Measurements from ENCODE around the gene TSPAN13.
A peak's percentile ranks its signal among the peaks of the same experiment; 100 is the strongest.
"Not testable (repeated sequence)": the region's sequence is repeated elsewhere in the genome, so short reads cannot be mapped to it uniquely, and the experiment has no call there.

Gene TSPAN13

GRCh38 chr7:16740623-16740953, 13.0 kb upstream of the TSPAN13 start:
- DNase-seq (ENCODE audit: insufficient read length, low spot score), result no peak
- FAIRE-seq, result no peak

DNA sequence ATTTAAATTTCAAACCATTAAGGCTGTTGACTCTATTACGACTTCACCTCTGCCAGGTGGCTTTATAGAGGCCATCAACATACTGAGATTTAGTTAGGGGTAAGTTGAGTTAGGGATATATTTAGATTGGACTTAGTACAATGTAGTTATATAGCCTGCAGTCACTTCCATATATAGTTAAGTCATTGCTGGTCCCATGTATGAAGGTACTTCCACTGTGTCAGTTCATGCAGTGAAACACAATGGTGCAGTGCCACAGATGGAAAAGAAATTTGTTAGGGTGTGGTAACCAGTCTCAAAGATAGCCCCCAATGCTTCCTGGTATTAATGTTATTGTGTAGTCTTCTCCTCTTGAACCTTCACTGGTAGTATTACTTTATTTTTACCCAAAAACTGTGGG, 12.6 kb upstream of the TSPAN13 start:
- DNase-seq (ENCODE audit: insufficient read length, low spot score) (no peak), FAIRE-seq (no peak)

GRCh38 chr7:16741676-16742075, 11.9 kb upstream of the TSPAN13 start:
- DNase-seq (ENCODE audit: insufficient read length, low spot score) (no peak), FAIRE-seq (no peak)

DNA sequence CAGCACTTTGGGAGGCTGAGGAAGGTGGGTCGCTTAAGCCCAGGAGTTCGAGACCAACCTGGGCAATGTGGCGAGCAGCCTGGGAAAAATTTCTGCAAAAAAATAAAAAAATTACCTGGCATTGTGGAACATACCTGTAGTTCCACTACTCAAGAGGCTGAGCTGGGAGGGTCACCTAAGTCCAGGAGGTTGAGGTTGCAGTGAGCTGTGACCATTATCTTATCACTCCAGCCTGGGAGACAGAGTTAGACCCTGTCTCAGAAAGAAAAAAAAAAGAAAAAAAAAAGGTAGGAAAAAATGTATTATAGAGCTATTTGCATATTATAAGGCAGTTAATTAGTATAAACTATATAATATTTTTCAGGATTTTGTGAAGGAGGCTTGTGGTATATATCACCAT, 11.0 kb upstream of the TSPAN13 start:
- FAIRE-seq, result no peak
- no peak for DNase-seq (ENCODE audit: insufficient read length, low spot score)

DNA sequence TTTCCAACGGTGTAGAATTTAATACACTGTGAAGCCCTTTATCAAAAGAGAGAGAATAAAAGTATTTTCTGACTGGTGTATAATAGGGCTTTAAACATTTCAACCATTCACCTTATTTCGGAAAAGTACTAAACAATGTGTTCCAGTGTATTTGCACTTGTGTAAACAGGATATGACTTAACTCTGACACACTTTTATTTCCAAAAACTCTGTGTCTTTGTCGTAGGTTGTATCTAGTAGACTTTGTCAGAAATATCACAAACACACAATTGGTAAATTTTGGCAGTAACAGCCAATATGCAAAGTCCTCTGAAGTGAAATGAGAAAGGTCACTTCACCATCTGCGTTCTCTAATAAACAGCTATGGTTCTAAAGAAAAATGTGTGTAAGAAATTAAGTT, 10.3 kb upstream of the TSPAN13 start:
- DNase-seq (ENCODE audit: insufficient read length, low spot score) (no peak), FAIRE-seq (no peak)

- FAIRE-seq (no peak), DNase-seq (ENCODE audit: insufficient read length, low spot score) (no peak)
Measured at GRCh38 chr7:16744518-16745250, 8.9 kb upstream of the TSPAN13 start.

GRCh38 chr7:16745645-16746044, 7.9 kb upstream of the TSPAN13 start:
- FAIRE-seq (no peak), DNase-seq (ENCODE audit: insufficient read length, low spot score) (no peak)

DNA sequence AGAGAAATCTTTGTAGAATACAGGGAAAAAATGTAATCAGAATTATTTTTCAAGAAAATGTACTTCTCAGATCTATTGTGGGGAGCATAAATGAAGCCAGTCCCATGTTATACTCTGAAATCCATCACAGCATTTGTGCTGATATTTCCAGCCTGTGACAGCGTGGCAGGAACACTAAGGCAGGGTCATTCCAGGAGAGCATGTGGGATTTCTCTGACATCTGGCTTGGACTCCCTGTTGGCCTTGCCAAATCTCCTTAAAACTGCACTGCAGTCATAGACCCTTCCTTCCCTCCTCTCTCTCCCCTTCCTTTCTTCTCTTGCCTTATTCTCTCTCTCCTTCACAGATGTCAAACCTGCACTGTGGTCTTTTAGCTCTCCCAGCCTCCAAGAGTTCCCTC, 6.5 kb upstream of the TSPAN13 start:
- DNase-seq (ENCODE audit: insufficient read length, low spot score) (no peak), FAIRE-seq (no peak)

DNA sequence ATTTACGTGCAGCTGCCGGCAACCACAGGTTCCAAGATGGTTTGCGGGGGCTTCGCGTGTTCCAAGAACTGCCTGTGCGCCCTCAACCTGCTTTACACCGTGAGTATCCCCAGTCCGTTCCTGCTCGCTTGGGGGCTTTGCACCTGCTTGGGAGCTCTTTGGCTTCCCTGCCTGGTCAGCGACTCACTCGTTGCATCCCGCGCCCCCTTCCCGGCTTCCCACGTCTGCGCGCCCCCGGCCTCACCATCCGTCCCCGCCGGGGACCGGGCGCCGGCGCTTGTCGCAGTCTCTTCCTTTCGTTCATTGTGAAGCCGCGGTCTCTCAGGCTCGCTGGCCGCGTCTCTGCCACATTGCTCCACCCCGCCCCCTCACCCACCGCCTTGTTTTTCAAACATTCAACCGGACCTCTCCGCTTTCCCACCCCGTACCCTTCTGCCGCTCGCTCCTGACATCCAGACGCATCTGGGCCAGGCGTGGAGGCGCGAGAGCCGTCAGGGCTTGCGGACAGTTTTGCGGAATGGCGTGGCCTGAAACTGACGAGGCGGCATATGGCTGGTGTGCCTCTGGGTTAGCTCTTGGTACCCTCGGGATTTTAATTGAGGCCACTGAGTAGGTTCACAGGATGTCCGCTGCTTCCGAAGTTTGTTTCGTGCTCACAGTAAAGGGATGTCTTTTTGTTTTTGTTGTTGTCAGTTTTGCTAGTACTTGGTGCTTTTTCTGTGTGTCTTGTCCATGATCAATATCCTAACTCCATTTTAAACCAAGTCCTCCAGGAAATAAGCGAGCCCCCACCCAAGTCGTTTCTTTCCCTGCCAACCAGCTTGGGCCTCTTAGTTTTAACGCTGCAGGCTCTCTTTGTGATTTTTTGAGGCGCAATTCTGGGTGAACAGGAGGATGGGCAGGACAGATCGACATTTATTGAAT, 639 bp downstream of the TSPAN13 start:
- DNase-seq (ENCODE audit: insufficient read length, low spot score) (peak; percentile 22), FAIRE-seq (no peak)

DNA sequence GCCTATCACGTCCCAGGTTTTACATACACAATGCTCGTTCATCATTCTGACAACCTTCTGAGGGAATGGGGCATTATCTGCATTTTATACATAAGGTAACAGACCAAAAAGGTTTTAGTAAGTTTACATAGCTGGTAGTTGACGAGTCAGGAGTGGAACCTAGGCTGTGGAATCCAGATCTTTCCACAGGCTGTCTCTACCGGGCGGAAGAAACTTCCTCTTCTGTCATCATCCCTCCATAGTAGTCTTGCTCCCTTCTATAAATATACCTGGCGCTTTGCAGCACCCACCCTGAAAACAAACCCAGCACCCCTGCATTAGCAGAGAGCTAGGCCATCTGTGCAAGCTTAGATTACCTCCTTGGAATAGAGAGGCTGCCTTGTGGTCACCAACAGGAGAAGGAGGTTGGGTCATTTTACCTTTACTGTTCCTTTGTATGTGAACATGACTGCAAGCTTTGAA, 1.3 kb downstream of the TSPAN13 start:
- FAIRE-seq (no peak), DNase-seq (ENCODE audit: insufficient read length, low spot score) (no peak)

- FAIRE-seq (no peak), DNase-seq (ENCODE audit: insufficient read length, low spot score) (no peak)
Measured at GRCh38 chr7:16755397-16755796, 1.8 kb downstream of the TSPAN13 start.

DNA sequence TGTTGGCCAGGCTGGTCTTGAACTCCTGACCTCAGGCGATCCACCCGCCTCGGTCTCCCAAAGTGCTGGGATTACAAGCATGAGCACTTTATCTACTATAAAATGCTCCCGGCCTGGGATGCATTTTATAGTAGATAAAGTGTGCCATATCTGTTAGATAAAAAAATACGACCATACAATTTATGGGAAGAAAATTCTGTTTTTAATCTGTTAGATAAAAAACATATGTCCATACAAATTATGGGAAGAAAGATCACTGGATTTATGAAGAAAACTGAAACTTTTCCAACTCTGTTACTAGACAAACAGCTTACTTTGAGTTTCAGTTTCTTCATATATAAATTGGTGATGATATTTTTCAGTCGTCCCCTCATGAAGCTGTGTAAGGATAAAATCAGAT, 4.5 kb downstream of the TSPAN13 start:
- no peak for FAIRE-seq
- DNase-seq (ENCODE audit: insufficient read length, low spot score), result no peak

DNA sequence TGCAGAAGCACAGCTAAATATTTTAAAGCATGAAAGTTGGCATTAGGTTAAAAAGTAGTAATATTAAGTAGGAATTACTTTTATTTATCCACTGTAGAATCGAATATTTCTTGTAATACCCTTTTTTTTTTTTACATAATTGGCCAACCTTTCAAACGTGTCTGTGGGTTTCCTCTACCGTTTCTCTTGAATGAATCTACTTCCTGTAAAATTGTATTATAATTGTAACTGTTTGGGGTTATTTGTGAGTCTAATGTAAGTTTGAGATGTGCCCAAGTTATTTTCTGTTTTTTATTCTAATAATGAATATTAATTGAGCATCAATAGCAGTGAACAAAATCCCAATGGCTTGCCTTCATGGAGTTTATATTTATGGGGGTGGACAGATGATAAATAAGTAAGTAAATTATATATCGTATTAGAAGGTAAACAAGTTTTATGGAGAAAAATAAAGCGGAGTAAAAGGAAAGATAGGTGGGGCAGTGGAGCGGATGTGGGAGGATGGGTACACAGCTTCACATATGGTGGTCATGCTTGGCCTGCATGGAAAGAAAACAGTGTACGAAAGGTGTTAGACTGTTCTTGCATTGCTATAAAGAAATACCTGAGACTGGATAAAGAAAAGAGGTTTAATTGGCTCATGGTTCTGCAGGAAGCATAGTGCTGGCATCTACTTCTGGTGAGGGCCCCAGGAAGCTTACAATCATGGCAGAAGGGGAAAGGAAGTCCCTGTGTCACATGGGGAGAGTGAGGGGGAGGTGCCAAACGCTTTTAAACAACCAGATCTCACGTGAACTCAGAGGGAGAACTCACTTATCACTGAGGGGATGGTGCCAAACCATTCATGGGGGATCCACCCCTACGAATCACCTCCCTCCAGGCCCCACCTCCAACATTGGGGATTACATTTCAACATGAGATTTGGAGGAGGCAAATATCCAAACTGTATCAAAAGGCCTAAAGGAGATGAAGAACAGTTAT, 5.4 kb downstream of the TSPAN13 start:
- DNase-seq (ENCODE audit: insufficient read length, low spot score) (no peak), FAIRE-seq (no peak)

DNA sequence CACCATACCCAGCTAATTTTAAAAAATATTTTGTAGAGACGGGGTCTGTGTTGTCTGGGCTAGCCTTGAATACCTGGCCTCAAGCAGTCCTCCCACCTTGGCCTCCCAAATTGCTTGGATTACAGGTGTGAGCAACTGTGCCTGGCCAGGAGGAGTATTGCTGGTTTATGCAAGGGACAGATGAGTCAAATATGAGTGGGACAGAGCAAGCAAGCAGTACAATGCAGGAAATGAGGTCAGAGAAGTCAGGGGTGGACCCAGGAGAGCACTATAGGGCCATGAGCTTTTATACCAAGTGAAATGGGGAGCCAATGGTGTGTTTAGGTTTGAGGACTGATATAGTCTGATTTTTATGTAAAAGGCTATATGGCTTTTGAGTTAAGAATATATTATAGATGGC, 6.3 kb downstream of the TSPAN13 start:
- FAIRE-seq, result no peak
- no peak for DNase-seq (ENCODE audit: insufficient read length, low spot score)

DNA sequence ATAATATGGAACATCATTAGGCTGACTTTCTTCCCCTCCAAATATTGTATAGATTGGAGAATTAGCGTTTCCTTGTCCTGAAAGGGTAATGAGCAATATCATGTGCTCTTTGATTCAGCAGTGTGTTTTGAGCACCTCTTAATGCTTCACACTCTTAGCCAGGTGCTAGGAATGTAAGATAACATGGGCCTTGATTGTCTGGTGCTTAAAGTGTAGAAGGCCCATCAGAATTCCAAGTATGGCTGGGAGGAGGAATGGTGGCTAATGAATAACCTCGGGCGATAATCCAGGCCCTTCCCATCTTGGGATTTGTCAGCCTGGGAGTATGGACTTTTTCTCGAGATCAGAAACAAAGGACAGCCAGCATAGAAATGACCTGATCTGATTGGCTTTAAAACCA, 8.6 kb downstream of the TSPAN13 start:
- FAIRE-seq (no peak), DNase-seq (ENCODE audit: insufficient read length, low spot score) (no peak)

GRCh38 chr7:16764942-16765341, 11.4 kb downstream of the TSPAN13 start:
- DNase-seq (ENCODE audit: insufficient read length, low spot score) (no peak), FAIRE-seq (no peak)

GRCh38 chr7:16765436-16765859, 11.9 kb downstream of the TSPAN13 start:
- DNase-seq (ENCODE audit: insufficient read length, low spot score) (no peak), FAIRE-seq (no peak)

DNA sequence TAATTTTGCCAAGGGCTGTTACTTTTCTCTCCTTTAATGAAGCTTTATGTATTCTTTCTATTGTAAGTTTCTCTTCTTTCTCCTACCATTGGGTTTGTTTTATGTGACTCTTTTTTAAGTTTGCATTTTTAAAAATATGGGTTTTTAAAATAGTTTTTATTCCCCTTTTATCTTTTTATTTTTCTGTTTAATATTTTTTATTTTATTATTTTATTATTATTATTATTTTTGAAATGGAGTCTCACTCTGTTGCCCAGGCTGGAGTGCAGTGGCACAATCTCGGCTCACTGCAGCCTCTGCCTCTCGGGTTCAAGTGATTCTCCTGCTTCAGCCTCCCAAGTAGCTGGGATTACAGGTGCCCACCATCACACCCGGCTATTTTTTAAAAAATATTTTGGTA, 16.4 kb downstream of the TSPAN13 start:
- not testable (repeated sequence) for DNase-seq (ENCODE audit: insufficient read length, low spot score); FAIRE-seq

DNA sequence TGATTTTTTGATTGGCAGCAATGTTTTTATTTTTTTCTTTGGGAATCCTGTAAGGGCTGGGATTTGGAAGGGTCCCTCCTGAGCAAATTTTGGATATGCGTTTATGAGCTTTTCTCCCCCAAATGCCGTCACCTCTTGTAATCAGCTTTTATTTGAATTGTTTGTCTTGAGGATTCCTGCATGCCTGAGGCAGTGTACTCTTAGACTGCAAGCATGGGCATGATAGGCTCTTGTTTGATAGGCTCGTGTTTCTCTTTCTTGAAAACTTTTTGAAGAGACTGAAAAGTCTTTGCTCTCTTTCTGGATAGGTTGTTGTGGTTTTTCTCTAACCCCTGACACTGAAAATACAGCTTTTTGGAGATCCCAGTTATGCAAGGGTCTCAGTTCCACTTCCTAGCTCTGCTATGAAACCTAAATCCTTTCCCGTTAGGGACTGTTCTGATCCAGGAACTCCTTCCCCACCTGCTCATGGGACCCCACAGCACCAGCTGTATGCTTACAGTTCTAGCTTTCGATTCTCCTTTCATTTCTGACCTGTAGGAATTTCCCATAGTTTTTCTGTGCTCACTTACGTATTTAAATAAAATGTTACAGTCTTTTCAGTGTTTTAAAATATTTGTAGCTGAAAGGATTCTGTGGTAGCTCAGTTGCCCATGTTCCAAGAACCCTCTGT, 17.2 kb downstream of the TSPAN13 start:
- no peak for FAIRE-seq

DNA sequence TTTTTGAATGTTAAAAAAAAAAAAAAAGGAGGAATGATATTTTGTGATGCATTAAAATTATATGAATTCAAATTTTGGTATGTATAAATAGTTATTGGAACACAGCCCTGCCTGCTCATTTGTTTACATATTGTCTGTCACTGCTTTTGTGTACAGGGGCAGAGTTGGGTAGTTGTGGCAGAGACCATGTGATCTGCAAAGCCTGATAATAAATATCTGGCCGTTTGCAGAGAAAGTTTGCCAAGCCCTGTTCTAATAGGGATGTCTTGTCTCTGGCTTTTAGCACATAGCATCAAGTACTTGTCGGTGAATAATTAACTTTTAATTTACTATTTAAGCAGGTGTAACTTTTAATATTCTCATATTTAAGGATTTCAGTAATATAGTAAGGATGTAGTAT, 19.8 kb downstream of the TSPAN13 start:
- FAIRE-seq (no peak), DNase-seq (ENCODE audit: insufficient read length, low spot score) (no peak)

More for the DNA sequence above, 17.2 kb downstream of the TSPAN13 start:
- DNase-seq (ENCODE audit: insufficient read length, low spot score), result no peak

All from HTR-8/SVneo (cell line).